GM12878 (cell line): Measurements from ENCODE around the gene RBM19. TPM values are rescaled to one million over a fixed set of nuclear protein-coding genes. Genes with fewer than 3 reads are reported as not detected.

ENCODE experiments used
- ATAC-seq: fragments of 200-7000 bp; cut with Tn5 transposase; 3 replicates; pipeline ENCODE4 v1.9.1; 2020; ENCODE audit warnings: mild to moderate bottlenecking, moderate library complexity
- BruUV-seq: library from RNA; stranded (reverse); fragments of 400-500 nt; replicated peaks from 2 replicates; lab custom pipeline; 2021; lab: Mats Ljungman, UMichigan
- CTCF ChIA-PET: fragments of 300-600 bp; sonication (Branson Sonifier 250); formaldehyde crosslinking; extraction: SDS; loops from one replicate; lab custom pipeline; 2021; ENCODE audit warnings: inconsistent platforms; lab: Yijun Ruan, JAX
- POLR2A ChIA-PET: fragments of 350-600 bp; formaldehyde crosslinking; extraction: SDS; loops from one replicate; lab custom pipeline; 2021; ENCODE audit warnings: inconsistent platforms; lab: Charles Lee
- RAD21 ChIA-PET: fragments of 300-600 bp; sonication (Branson Sonifier 250); formaldehyde crosslinking; loops from one replicate; lab custom pipeline; 2023; ENCODE audit warnings: antibody characterized with exemption; ENCODE audit not compliant: unreplicated experiment; lab: Charles Lee
- SMC1A ChIA-PET: fragments of 300-600 bp; sonication (Branson Sonifier 250); formaldehyde crosslinking; loops from one replicate; lab custom pipeline; 2023; ENCODE audit not compliant: unreplicated experiment, uncharacterized antibody; lab: Charles Lee
- DNase-seq: peaks from one replicate; pipeline ENCODE4 v3.0.0-alpha.2; 2011; ENCODE audit warnings: low read depth, low spot score
- FAIRE-seq: peaks from 3 replicates; lab custom pipeline; 2011; peaks lifted over from hg19 to GRCh38; lab: Jason Lieb, UNC
- H2AFZ ChIP-seq: 2 replicates; pipeline ENCODE4 v1.6.0; 2011; ENCODE audit warnings: low read depth, low read length, control low read depth; ENCODE audit not compliant: control insufficient read depth
- H3K27ac ChIP-seq: 2 replicates; pipeline ENCODE4 v1.5.1; 2011; ENCODE audit warnings: control low read depth; ENCODE audit not compliant: control insufficient read depth, insufficient read depth
- H3K27me3 ChIP-seq, 2 experiments: replicated peaks in 1 of 2; 2 replicates each; pipeline versions ENCODE4 v1.6.0 to v1.6.1; 2011; ENCODE audit warnings: low read length in 1 of 2; ENCODE audit not compliant: control insufficient read depth in 2 of 2, insufficient read depth in 2 of 2
- H3K36me3 ChIP-seq, 2 experiments: 2 replicates each; pipeline ENCODE4 v1.5.1; 2011; ENCODE audit warnings: low read length in 1 of 2; ENCODE audit not compliant: control insufficient read depth in 2 of 2, insufficient read depth in 2 of 2
- H3K4me1 ChIP-seq: 2 replicates; pipeline ENCODE4 v1.6.1; 2011; ENCODE audit warnings: mild to moderate bottlenecking, low read length, moderate library complexity, mixed read lengths; ENCODE audit not compliant: control insufficient read depth, insufficient read depth
- H3K4me2 ChIP-seq: 2 replicates; pipeline ENCODE4 v1.6.0; 2011; ENCODE audit warnings: control low read depth; ENCODE audit not compliant: control insufficient read depth, insufficient read depth
- H3K4me3 ChIP-seq: fragments of 200-600 bp; sonication (generic); 2 replicates; pipeline ENCODE4 v1.5.1; 2016
- H3K79me2 ChIP-seq: 2 replicates; pipeline ENCODE4 v1.6.0; 2011; ENCODE audit warnings: low read length; ENCODE audit not compliant: control insufficient read depth, insufficient read depth
- H3K9ac ChIP-seq: 2 replicates; pipeline ENCODE4 v1.8.0; 2011; ENCODE audit warnings: low read length, control low read depth, mixed read lengths; ENCODE audit not compliant: control insufficient read depth, insufficient read depth
- H3K9me3 ChIP-seq: replicated peaks from 3 replicates; pipeline ENCODE4 v1.5.1; 2011; ENCODE audit warnings: mild to moderate bottlenecking, low read length; ENCODE audit not compliant: control insufficient read depth, insufficient read depth
- H4K20me1 ChIP-seq: 2 replicates; pipeline ENCODE4 v1.6.0; 2011; ENCODE audit not compliant: control insufficient read depth, insufficient read depth
- CHD2 ChIP-seq: IDR thresholded peaks from 2 replicates; pipeline ENCODE4 v1.6.1; 2011; ENCODE audit warnings: low read depth, low read length, improper control_type of control experiment, borderline replicate concordance
- FOXM1 ChIP-seq: IDR thresholded peaks from 2 replicates; pipeline ENCODE4 v1.6.1; 2012; ENCODE audit warnings: low read depth, mild to moderate bottlenecking, inconsistent platforms, low read length, moderate library complexity
- GABPA ChIP-seq: IDR thresholded peaks from 2 replicates; pipeline ENCODE4 v1.6.1; 2014; ENCODE audit warnings: antibody characterized with exemption, low read depth, mild to moderate bottlenecking, inconsistent platforms
- MEF2B ChIP-seq: fragments of 450-650 bp; IDR thresholded peaks from 2 replicates; pipeline ENCODE4 v1.6.1; 2018; ENCODE audit warnings: mild to moderate bottlenecking, moderate library complexity; ENCODE audit not compliant: partially characterized antibody, poor library complexity, severe bottlenecking
- WGBS: methylation state at CpG from one replicate; pipeline ENCODE4 v1.1.6; 2016; ENCODE audit warnings: low lambda C conversion rate; ENCODE audit not compliant: insufficient replicate concordance, insufficient coverage; ENCODE audit errors: missing lambda C conversion rate; 5-methylcytosine and 5-hydroxymethylcytosine counted together
- in situ Hi-C: fragments of 300-500 bp; cut with MboI; formaldehyde crosslinking; loops from 9 replicates; pipeline ENCODE4 v1.14.3; 2018; ENCODE audit warnings: mixed read lengths
- intact Hi-C: fragments of 100-400 bp; cut with micrococcal nuclease; formaldehyde crosslinking; loops from one replicate; pipeline ENCODE4 v1.14.2; 2022; ENCODE audit not compliant: unreplicated experiment
- polyA plus RNA-seq, 11 experiments: library from polyadenylated mRNA; depleted of rRNA in 4 of 11; unstranded in 6 of 11; stranded (reverse) in 5 of 11; fragments of >200 nt; fragmentation: Nextera tagmentation in 4 of 11; fragmentation: Illumina TruSeq in 1 of 11; extraction: Ambion mirVana in 4 of 11; extraction: Trizol in 1 of 11; gene quantifications; 1 replicate in 1 of 11; 2 replicates in 10 of 11; pipeline versions ENCODE4 v1.2.1 to v1.2.3, GENCODE V29; 2011 to 2016; ENCODE audit warnings: inconsistent platforms in 2 of 11, missing spikeins in 2 of 11, low read depth in 1 of 11
- total RNA-seq, 4 experiments: library from RNA; depleted of rRNA in 3 of 4; stranded (reverse); fragments of >200 nt in 3 of 4; fragmentation: Illumina TruSeq in 1 of 4; extraction: Trizol in 1 of 4; gene quantifications; 2 replicates each; pipeline versions ENCODE4 v1.2.1 to v1.2.3, GENCODE V29; 2013 to 2021

The RBM19 gene
- total and polyA plus RNA-seq, 10 of the 15 experiments (the other 5 are each of a cell fraction or from before 2014, with no cell fraction given) = 4.2 to 42.9 (median 28.4) TPM

- 96% methylated on average over 3 of the region's 3 CpGs for WGBS
- FAIRE-seq = no peak
- no peaks in the 10 kb centered on the region for H3K9me3 ChIP-seq
- no peak for TF ChIP-seq GABPA
- H3K27me3 ChIP-seq = no peaks in the 10 kb centered on the region
- ChIA-PET CTCF (no interaction called here), SMC1A (interaction anchor here (1.4 kb wide), 1 partner anchor 18 kb away, joined by 3 read pairs; no protein-coding TSS in a partner anchor), RAD21 (no interaction called here), POLR2A (no interaction called here)
- no peak overlapping the region for H3K9ac ChIP-seq
- H3K4me2 ChIP-seq = no peak overlapping the region
- BruUV-seq = no TSS peak
- peaks cover 0 to 4% of the 10 kb centered on the region in 2 experiments; a peak in 3 of 4 replicates for H3K36me3 ChIP-seq
- no peak for ATAC-seq
- in situ Hi-C loops (no loop called here), intact Hi-C loops (no loop called here)
- H3K4me1 ChIP-seq = no peaks in the 10 kb centered on the region
- no peak overlapping the region for H2AFZ ChIP-seq
- no peak overlapping the region for H3K4me3 ChIP-seq
- H4K20me1 ChIP-seq = no peaks in the 10 kb centered on the region
- no peaks in the 10 kb centered on the region for H3K79me2 ChIP-seq
- DNase-seq = no peak
- no peak overlapping the region for H3K27ac ChIP-seq
Measured at GRCh38 chr12:113884392-113884791, 81.7 kb downstream of the RBM19 start.

GRCh38 chr12:113882690-113883089, 83.4 kb downstream of the RBM19 start:
- SMC1A ChIA-PET = no interaction called here
- intact Hi-C loops (no loop called here), in situ Hi-C loops (no loop called here)
- Histone ChIP-seq H3K4me1 (no peaks in the 10 kb centered on the region), H3K4me3 (no peak overlapping the region), H4K20me1 (no peaks in the 10 kb centered on the region), H3K9me3 (no peaks in the 10 kb centered on the region), H3K27me3 (no peaks in the 10 kb centered on the region), H3K9ac (no peak overlapping the region), H3K79me2 (no peaks in the 10 kb centered on the region), H3K27ac (no peak overlapping the region), H3K36me3 (peaks cover 2% of the 10 kb centered on the region in 2 experiments; a peak in 2 of 4 replicates), H3K4me2 (no peak overlapping the region), H2AFZ (no peak overlapping the region)
- POLR2A ChIA-PET = no interaction called here
- DNase-seq (no peak), FAIRE-seq (no peak), ATAC-seq (no peak)
- TF ChIP-seq CHD2 = no peak
- no peak for TF ChIP-seq MEF2B
- no peak for TF ChIP-seq FOXM1
- RAD21 ChIA-PET = no interaction called here
- WGBS = 44% methylated on average over 2 of the region's 2 CpGs
- no TSS peak for BruUV-seq
- CTCF ChIA-PET = interaction anchor here (1.3 kb wide), 1 partner anchor 20 kb away, joined by 5 read pairs; no protein-coding TSS in a partner anchor
